Activated CD4-positive, CD25-positive, alpha-beta regulatory T cell treated with anti-CD3 and anti-CD28 coated beads, Interleukin-2, amount 50 U/mL, for 72 hours (primary cell): ENCODE results near the gene VSTM1.
A peak's percentile ranks its signal among the peaks of the same experiment; 100 is the strongest.
"Not testable (repeated sequence)": the region's sequence is repeated elsewhere in the genome, so short reads cannot be mapped to it uniquely, and the experiment has no call there.

Source experiments
- DNase-seq: peaks from one replicate; pipeline ENCODE4 v3.0.0; 2021

VSTM1 gene, protein sequence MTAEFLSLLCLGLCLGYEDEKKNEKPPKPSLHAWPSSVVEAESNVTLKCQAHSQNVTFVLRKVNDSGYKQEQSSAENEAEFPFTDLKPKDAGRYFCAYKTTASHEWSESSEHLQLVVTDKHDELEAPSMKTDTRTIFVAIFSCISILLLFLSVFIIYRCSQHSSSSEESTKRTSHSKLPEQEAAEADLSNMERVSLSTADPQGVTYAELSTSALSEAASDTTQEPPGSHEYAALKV

GRCh38 chr19:54063350-54064116 is at the start of gene VSTM1:
Gene VSTM1, minus strand, starts transcription at chr19:54063897. Its CDS starts 120 bp downstream, at chr19:54063777.
- no peak for DNase-seq

GRCh38 chr19:54109651-54110050 is 46.0 kb upstream of the VSTM1 start:
- DNase-seq: no peak

GRCh38 chr19:54108496-54108895 is 44.8 kb upstream of the VSTM1 start:
- DNase-seq: no peak

DNA sequence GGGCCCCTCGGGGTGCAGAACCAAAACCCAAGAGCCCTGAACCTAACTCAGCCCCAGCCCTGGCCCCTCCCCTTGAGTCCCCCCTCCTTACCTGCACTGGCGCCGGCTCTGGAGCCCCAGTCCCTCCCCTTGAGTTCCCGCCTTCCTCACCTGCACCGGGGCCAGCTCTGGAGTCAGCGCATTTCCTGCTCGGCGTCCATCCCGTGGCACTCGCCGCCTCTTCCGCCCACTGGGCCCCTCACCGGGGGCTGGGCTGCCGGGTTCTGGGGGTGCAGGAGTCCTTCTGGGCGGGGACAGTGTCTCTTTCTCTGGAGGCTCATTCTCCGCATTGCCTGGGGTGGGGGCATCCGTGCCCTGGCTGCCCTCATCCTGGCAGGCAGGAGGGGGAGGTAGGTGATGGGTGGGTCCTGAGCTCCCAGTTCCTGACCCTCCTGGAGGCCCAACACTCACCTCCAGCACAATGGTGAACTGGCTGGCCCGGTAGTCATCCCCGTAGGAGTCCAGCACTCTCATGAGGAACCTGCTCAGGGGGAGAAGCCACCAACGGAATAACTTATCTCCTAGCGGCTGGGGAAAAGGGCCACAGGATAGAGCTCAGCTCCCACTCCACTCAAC is 44.3 kb upstream of the VSTM1 start:
- DNase-seq: no peak

DNA sequence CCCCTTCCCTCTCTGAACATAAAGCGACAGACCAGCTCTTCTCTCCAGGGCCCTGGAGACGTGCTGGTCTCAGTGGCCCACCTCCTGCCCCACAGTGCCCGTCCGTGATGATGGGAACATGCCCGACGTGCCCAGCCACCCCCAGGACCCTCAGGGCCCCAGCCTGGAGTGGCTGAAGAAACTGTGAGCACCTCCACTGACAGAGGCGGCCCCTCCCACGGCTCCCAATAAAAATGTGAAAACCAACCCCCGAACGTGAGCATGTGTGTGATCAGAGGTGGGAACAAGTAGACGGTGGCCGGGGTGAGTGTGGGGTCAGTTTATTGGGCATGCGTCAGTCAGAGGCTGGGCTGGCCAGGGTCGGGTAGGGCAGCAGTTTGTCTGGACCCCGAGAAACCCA is 43.0 kb upstream of the VSTM1 start:
- DNase-seq: no peak

DNA sequence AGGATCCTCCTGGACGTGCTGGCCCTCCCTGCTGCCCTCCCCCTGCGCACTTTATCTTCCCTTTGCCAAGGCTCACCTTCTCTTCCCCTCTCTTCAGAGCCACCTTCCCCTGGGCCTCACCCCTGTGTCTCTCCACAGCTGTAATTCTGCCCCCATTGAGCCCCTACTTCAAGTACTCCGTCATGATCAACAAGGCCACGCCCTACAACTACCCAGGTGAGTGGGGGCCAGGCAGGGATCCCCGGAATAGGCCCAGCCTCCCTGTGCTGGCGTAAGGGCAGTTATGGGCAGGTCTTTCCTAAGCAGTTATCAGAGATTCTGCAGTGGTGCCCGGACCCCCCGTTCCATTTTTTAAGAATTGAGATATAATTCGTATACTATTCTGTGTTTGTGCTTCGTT is 42.1 kb upstream of the VSTM1 start:
- DNase-seq: no peak

DNA sequence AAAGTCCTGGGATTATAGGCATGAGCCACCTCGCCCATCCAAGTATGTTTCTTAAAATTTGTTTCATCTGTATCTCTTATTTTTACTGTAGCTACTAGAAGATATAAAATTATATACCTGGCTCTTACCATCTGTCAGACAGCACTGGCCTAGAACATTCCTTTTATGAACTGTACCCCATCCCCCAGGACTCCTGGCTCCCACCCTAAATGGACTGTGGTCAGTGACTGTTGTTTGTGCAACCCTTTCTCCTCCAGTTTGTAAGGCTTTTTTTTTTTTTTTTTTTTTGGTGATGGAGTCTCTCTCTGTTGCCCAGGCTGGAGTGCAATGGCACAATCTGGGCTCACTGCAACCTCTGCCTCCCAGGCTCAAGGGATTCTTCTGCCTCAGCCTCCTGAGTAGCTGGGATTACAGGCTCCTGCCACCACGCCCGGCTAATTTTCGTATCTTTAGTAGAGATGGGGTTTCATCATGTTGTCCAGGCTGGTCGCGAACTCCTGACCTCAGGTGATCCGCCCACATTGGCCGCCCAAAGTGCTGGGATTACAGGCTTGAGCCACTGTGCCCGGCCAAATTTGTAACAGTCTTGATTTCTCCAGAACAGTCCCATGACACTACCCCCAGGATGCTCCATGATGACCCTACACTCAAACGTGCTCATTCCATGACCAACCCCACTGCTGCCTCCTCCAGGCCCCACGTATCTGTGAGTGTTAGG is 41.5 kb upstream of the VSTM1 start:
- no peak for DNase-seq

GRCh38 chr19:54102421-54103169 is 38.9 kb upstream of the VSTM1 start, which contains the start of gene NDUFA3:
Gene NDUFA3, plus strand, starts transcription at chr19:54102855. Its CDS starts 24 bp downstream, at chr19:54102879.
- DNase-seq: peak; percentile 96

DNA sequence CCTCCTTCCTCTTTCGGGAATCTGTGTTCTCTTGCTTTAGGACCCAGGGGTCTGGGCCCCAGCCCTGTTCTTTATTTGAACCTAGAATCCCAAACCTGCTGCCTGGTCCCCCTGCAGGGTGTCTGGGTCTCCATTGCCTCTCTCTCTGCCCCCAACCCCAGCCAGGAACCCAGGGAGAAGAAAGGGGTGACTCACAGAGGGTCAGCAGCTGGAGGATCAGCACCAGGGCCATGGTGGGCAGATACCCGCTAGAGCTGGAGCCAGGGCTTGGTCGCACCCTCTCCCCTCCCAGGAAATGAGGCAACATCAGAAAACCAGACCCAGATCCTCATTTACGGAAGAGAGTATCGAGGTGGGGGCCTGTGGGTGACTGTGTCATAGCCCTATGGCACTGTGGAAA is 36.9 kb upstream of the VSTM1 start, which contains the start of gene OSCAR:
OSCAR (minus strand) TSS at position 243 of the 400 bp plus-strand sequence; CDS start at position 232, 11 bp downstream.
- no peak for DNase-seq

DNA sequence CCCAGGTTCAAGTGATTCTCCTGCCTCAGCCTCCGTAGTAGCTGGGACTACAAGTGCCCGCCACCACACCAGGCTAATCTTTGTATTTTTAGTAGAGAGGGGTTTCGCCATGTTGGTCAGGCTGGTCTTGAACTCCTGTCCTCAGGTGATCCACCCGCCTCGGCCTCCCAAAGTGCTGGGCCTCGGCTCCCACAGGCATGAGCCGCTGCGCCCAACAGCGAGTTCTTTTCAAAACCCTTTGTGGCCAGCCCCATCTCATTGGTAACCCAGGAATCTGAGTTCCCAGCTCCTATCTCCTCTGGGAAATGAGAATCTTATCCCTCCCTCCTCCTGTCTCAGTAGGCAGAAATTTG is 36.2 kb upstream of the VSTM1 start:
- DNase-seq: not testable (repeated sequence)

DNA sequence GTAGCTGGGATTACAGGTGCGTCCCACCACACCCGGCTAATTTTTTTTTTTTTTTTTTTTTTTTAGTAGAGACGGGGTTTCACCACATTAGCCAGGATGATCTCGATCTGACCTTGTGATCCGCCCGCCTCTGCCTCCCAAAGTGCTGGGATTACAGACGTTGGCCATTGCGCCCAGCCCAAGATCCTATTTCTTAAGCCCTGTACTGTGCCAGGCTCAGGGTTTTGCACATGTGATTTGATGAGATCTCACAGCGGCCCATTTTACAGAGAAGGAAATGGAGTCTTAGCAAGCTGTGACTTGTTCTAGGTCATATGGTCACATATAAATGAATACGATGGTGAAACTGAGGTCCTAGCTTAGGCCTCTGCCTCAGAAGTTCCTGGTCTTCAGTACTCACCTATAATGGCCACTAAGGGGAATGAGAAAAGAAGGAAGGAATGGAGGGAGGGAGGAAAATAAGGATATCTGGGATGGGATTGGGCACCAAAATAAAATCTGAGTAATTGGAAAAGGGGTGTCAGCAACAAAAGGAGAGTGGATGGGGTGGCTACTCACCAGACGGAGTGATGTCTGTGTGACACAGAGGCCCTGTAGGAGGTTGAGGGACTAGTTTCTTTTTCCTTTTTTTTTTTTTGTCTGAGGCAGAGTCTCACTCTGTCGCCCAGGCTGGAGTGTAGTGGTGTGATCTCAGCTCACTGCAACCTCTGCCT is 35.6 kb upstream of the VSTM1 start:
- no peak for DNase-seq

DNA sequence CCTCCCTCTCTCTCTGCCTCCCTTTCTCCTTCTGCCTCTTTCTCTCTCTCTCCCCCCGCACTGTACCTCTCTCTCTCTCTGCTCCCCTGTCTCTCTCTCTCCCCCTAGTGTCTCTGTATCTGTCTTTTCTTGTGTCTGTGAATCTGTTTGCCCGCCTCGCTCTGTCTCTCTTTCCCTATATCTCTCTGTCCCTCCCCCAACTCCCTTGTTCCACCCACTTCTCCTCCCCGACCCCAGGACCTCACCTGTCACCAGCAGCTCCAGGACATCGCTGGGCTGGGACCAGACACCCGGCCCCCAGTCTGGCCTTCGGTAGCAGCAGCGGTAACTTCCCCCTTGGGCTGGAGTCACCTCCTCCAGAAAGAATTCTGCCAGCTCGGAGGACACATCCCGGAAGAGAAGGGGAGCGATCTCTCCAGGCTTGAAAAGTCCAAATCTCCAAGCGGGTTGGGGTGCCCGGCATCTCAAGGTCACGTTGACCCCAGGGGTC is 33.0 kb upstream of the VSTM1 start:
- no peak for DNase-seq

DNA sequence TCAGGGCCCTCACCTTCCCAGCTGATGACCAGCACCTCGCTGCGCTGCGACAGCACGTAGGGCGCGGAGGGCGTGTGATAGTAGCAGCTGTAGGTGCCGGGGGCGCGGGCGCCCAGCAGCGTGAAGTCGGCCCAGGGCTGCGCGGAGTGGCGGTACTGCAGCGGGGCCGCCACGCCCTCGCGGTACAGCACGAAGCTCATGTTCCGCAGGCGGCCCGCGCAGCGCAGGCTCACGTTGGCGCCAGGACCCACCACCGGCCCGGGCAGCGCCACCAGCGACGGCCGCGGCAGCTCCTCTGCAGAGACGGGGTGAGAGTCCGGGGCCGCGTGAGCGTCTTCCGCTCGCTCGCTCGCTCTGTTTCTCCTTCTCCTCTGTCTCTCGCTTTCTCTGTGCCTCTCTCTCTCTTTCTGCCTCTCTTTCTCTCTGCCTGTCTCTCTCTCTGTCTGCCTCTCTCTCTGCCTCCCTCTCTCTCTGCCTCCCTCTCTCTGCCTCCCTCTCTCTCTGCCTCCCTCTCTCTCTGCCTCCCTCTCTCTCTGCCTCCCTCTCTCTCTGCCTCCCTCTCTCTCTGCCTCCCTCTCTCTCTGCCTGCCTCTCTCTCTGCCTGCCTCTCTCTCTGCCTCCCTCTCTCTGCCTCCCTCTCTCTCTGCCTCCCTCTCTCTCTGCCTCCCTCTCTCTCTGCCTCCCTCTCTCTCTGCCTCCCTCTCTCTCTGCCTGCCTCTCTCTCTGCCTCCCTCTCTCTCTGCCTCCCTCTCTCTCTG is 32.3 kb upstream of the VSTM1 start:
- peak; percentile 54 for DNase-seq

DNA sequence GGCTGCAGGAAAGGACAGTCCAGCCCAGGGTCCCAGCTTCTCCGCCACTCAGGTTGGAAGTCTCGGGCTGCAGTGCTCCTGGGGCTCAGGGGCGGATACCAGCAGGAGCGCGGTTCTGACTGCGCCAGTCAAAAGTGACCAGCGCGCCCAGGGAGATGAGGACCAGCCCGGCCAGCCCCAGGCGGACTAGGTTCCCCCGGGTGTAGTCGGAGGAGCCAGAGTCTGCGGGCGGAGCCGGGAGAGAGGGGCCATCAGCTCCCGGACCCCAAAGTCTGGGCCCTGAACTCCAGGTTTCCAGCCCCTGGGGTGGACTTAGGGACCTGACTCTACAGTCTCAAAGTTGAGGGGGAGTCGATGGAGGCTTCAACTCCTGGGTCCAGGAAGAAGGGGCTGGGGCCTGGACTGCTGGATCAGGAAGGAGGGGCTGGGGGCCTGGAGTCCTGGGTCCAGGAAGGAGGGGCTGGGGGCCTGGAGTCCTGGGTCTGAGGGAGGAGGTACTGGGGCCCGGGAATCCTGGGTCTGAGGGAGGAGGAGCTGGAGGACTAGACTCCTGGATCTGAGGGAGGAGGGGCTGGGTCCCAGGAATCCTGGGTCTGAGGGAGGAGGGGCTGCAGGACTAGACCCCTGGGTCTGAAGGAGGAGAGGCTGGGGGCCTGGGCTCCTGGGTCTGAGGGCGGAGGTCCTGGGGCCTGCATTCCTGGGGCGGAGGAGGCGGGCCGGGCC is 31.6 kb upstream of the VSTM1 start:
- no peak for DNase-seq

GRCh38 chr19:54094426-54095000 is 30.8 kb upstream of the VSTM1 start:
- no peak for DNase-seq

- DNase-seq: no peak
Observed at GRCh38 chr19:54084410-54084809, 20.7 kb upstream of the VSTM1 start.

DNA sequence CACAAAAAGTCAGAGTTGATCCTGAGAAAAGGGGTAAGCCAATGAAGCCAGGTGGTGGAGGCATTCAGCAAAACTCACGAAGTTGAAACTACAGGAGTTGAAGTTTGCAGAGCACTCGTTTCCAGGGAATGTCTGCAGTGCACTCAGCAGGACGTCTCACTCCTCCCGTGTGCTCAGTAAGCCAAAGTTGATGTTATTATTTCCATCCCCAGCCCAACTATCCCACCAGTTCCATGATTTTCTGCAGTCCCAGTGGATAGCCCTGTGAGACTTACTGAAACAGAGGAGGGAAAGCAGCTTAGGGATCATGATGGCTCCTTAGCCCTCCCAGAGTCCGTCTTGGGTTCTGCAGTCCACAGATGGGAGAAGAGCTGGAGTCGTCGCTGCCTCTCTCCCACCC is 17.3 kb upstream of the VSTM1 start, which contains the start of gene TARM1:
TARM1 (minus strand) TSS at position 334 of the 400 bp plus-strand sequence; CDS start at position 309, 25 bp downstream.
- DNase-seq: no peak

GRCh38 chr19:54077334-54077733 is 13.6 kb upstream of the VSTM1 start:
- no peak for DNase-seq

- no peak for DNase-seq
Observed at GRCh38 chr19:54074851-54075250, 11.2 kb upstream of the VSTM1 start.

GRCh38 chr19:54073829-54074228 is 10.1 kb upstream of the VSTM1 start:
- DNase-seq: no peak
